Measurements from ENCODE around the gene TSEN54. TPM values are rescaled to one million over a fixed set of nuclear protein-coding genes. Genes with fewer than 3 reads are reported as not detected.

The TSEN54 gene
- total RNA-seq, 2 experiments from 2014 or later = 21.4 to 22.0 TPM

- no peak for DNase-seq
- Mint-ChIP-seq H3K4me3 (no peak overlapping the region), H3K27ac (no peak overlapping the region), H3K4me1 (ENCODE audit: low read depth) (peaks cover 2% of the 10 kb centered on the region), H3K27me3 (ENCODE audit: low read depth) (no peaks in the 10 kb centered on the region), H3K9me3 (no peaks in the 10 kb centered on the region), H3K36me3 (ENCODE audit: low read depth) (no peaks in the 10 kb centered on the region)
- CTCF ChIA-PET = interaction anchor here (1.5 kb wide), 1 partner anchor 240 kb away, joined by 3 read pairs; no protein-coding TSS in a partner anchor
- intact Hi-C loops (cut with micrococcal nuclease) = loop anchor here (10.0 kb wide), 1 partner anchor 245 kb away; the partner anchor contains the start of genes GGA3 and MRPS7
These were observed 6.6 kb upstream of the TSEN54 start for GRCh38 chr17:75509528-75510258.

- H3K36me3 Mint-ChIP-seq (ENCODE audit: low read depth) = no peaks in the 10 kb centered on the region
- intact Hi-C loops (cut with micrococcal nuclease) = loop anchor here (10.0 kb wide), 1 partner anchor 246 kb away; the partner anchor contains the start of genes GGA3 and MRPS7
- peaks cover 2% of the 10 kb centered on the region for H3K4me1 Mint-ChIP-seq (ENCODE audit: low read depth)
- no peak overlapping the region for H3K27ac Mint-ChIP-seq
- DNase-seq = no peak
- CTCF ChIA-PET = interaction anchor here (0.7 to 0.8 kb wide), 3 partner anchors 17 to 86 kb away, joined by 3 to 4 read pairs (median 3); no protein-coding TSS in a partner anchor
- no peaks in the 10 kb centered on the region for H3K27me3 Mint-ChIP-seq (ENCODE audit: low read depth)
- H3K4me3 Mint-ChIP-seq = no peak overlapping the region
- H3K9me3 Mint-ChIP-seq = no peaks in the 10 kb centered on the region
These were observed 5.1 kb upstream of the TSEN54 start for GRCh38 chr17:75511270-75511609.

- H3K27me3 Mint-ChIP-seq (ENCODE audit: low read depth) = no peaks in the 10 kb centered on the region
- H3K36me3 Mint-ChIP-seq (ENCODE audit: low read depth) = no peaks in the 10 kb centered on the region
- CTCF ChIA-PET = interaction anchor here (0.7 to 0.8 kb wide), 3 partner anchors 16 to 86 kb away, joined by 3 to 4 read pairs (median 3); no protein-coding TSS in a partner anchor
- H3K4me3 Mint-ChIP-seq = no peak overlapping the region
- no peaks in the 10 kb centered on the region for H3K9me3 Mint-ChIP-seq
- DNase-seq = no peak
- H3K4me1 Mint-ChIP-seq (ENCODE audit: low read depth) = peaks cover 2% of the 10 kb centered on the region
- intact Hi-C loops (cut with micrococcal nuclease) = loop anchor here (10.0 kb wide), 1 partner anchor 247 kb away; the partner anchor contains the start of genes GGA3 and MRPS7
- no peak overlapping the region for H3K27ac Mint-ChIP-seq
These were observed 4.4 kb upstream of the TSEN54 start for GRCh38 chr17:75511610-75512575.

- H3K27me3 Mint-ChIP-seq (ENCODE audit: low read depth) = no peaks in the 10 kb centered on the region
These were observed 3.2 kb upstream of the TSEN54 start for GRCh38 chr17:75512926-75513640.

GRCh38 chr17:75513641-75514000 is 2.7 kb upstream of the TSEN54 start:
- Mint-ChIP-seq H3K9me3 (no peaks in the 10 kb centered on the region), H3K36me3 (ENCODE audit: low read depth) (peaks cover 10% of the 10 kb centered on the region), H3K4me3 (no peak overlapping the region), H3K27ac (no peak overlapping the region), H3K27me3 (ENCODE audit: low read depth) (no peaks in the 10 kb centered on the region), H3K4me1 (ENCODE audit: low read depth) (peaks cover 19% of the 10 kb centered on the region)
- no peak for DNase-seq
- intact Hi-C loops (cut with micrococcal nuclease) = loop anchor here (10.0 kb wide), 1 partner anchor 249 kb away; the partner anchor contains the start of genes GGA3 and MRPS7
- CTCF ChIA-PET = interaction anchor here (0.6 to 1.9 kb wide), 4 partner anchors 10 to 191 kb away, joined by 3 to 6 read pairs (median 3); no protein-coding TSS in a partner anchor

More at GRCh38 chr17:75512926-75513640, 3.2 kb upstream of the TSEN54 start:
- intact Hi-C loops (cut with micrococcal nuclease) = loop anchor here (10.0 kb wide), 1 partner anchor 248 kb away; the partner anchor contains the start of genes GGA3 and MRPS7
- CTCF ChIA-PET = interaction anchor here (1.0 to 1.9 kb wide), 3 partner anchors 10 to 190 kb away, joined by 3 to 6 read pairs (median 3); no protein-coding TSS in a partner anchor
- Mint-ChIP-seq H3K4me3 (no peak overlapping the region), H3K27ac (no peak overlapping the region), H3K36me3 (ENCODE audit: low read depth) (peaks cover 5% of the 10 kb centered on the region), H3K4me1 (ENCODE audit: low read depth) (peaks cover 14% of the 10 kb centered on the region), H3K9me3 (no peaks in the 10 kb centered on the region)
- no peak for DNase-seq

GRCh38 chr17:75514299-75514918 is 1.9 kb upstream of the TSEN54 start:
- H3K9me3 Mint-ChIP-seq = no peaks in the 10 kb centered on the region
- intact Hi-C loops (cut with micrococcal nuclease) = loop anchor here (10.0 kb wide), 1 partner anchor 250 kb away; the partner anchor contains the start of genes GGA3 and MRPS7
- CTCF ChIA-PET = interaction anchor here (0.6 to 1.9 kb wide), 5 partner anchors 11 to 192 kb away, joined by 3 to 6 read pairs (median 3); no protein-coding TSS in a partner anchor
- no peak overlapping the region for H3K27ac Mint-ChIP-seq
- no peaks in the 10 kb centered on the region for H3K27me3 Mint-ChIP-seq (ENCODE audit: low read depth)
- peaks cover 13% of the 10 kb centered on the region for H3K36me3 Mint-ChIP-seq (ENCODE audit: low read depth)
- H3K4me3 Mint-ChIP-seq = peak overlapping the region; percentile 52
- H3K4me1 Mint-ChIP-seq (ENCODE audit: low read depth) = peaks cover 23% of the 10 kb centered on the region
- no peak for DNase-seq

- CTCF ChIA-PET = interaction anchor here (0.7 to 1.9 kb wide), 2 partner anchors 12 to 58 kb away, joined by 3 to 6 read pairs; no protein-coding TSS in a partner anchor
- Mint-ChIP-seq H3K36me3 (ENCODE audit: low read depth) (peaks cover 17% of the 10 kb centered on the region), H3K27me3 (ENCODE audit: low read depth) (no peaks in the 10 kb centered on the region), H3K27ac (no peak overlapping the region), H3K9me3 (no peaks in the 10 kb centered on the region), H3K4me3 (peak overlapping the region; percentile 62), H3K4me1 (ENCODE audit: low read depth) (peaks cover 23% of the 10 kb centered on the region)
- intact Hi-C loops (cut with micrococcal nuclease) = loop anchor here (5.0 to 10.0 kb wide), 2 partner anchors 237 to 250 kb away; partner anchors contain the start of genes GGA3 and MRPS7
- no peak for DNase-seq
These were observed 1.3 kb upstream of the TSEN54 start for GRCh38 chr17:75514919-75515495.

GRCh38 chr17:75515496-75516254 is 653 bp upstream of the TSEN54 start, which contains the start of gene CASKIN2:
TSS of gene CASKIN2 (minus strand) at chr17:75515537. CDS start at chr17:75513804, 1,733 bp downstream.
- Mint-ChIP-seq H3K27ac (no peak within 1 kb of the TSS), H3K27me3 (ENCODE audit: low read depth) (no peaks in the 10 kb centered on the region), H3K4me1 (ENCODE audit: low read depth) (peaks cover 23% of the 10 kb centered on the region), H3K36me3 (ENCODE audit: low read depth) (peaks cover 17% of the 10 kb centered on the region), H3K4me3 (peak within 1 kb of the TSS; percentile 62), H3K9me3 (no peaks in the 10 kb centered on the region)
- CTCF ChIA-PET = interaction anchor here (0.7 to 1.3 kb wide), 10 partner anchors 10 to 554 kb away, joined by 3 to 5 read pairs (median 4); partner anchors contain the start of genes LLGL2 and TMEM94
- peak; percentile 90 for DNase-seq
- intact Hi-C loops (cut with micrococcal nuclease) = loop anchor here (1.0 to 10.0 kb wide), 8 partner anchors 10 to 251 kb away; partner anchors contain the start of genes GGA3, LLGL2, MRPS7 and RECQL5

- Mint-ChIP-seq H3K27me3 (ENCODE audit: low read depth) (no peaks in the 10 kb centered on the region), H3K4me3 (peak overlapping the region; percentile 81), H3K36me3 (ENCODE audit: low read depth) (peaks cover 18% of the 10 kb centered on the region), H3K27ac (no peak overlapping the region), H3K9me3 (no peaks in the 10 kb centered on the region), H3K4me1 (ENCODE audit: low read depth) (peaks cover 23% of the 10 kb centered on the region)
- intact Hi-C loops (cut with micrococcal nuclease) = loop anchor here (1.0 to 10.0 kb wide), 8 partner anchors 9 to 252 kb away; partner anchors contain the start of genes GGA3, LLGL2, MRPS7 and RECQL5
- CTCF ChIA-PET = interaction anchor here (0.7 to 1.3 kb wide), 14 partner anchors 8 to 555 kb away, joined by 3 to 5 read pairs (median 3); partner anchors contain the start of genes LLGL2, SLC25A19 and TMEM94
- peak; percentile 34 for DNase-seq
These were observed 430 bp downstream of the TSEN54 start for GRCh38 chr17:75516619-75517296.

All from activated naive CD4-positive, alpha-beta T cell treated with anti-CD3 and anti-CD28 coated beads for 36 hours (primary cell).